ENCODE results near the gene NBPF11. TPM values are rescaled to one million over a fixed set of nuclear protein-coding genes. Genes with fewer than 3 reads are reported as not detected.
"Not testable (repeated sequence)": the region's sequence is repeated elsewhere in the genome, so short reads cannot be mapped to it uniquely, and the experiment has no call there.

NBPF11 gene, protein sequence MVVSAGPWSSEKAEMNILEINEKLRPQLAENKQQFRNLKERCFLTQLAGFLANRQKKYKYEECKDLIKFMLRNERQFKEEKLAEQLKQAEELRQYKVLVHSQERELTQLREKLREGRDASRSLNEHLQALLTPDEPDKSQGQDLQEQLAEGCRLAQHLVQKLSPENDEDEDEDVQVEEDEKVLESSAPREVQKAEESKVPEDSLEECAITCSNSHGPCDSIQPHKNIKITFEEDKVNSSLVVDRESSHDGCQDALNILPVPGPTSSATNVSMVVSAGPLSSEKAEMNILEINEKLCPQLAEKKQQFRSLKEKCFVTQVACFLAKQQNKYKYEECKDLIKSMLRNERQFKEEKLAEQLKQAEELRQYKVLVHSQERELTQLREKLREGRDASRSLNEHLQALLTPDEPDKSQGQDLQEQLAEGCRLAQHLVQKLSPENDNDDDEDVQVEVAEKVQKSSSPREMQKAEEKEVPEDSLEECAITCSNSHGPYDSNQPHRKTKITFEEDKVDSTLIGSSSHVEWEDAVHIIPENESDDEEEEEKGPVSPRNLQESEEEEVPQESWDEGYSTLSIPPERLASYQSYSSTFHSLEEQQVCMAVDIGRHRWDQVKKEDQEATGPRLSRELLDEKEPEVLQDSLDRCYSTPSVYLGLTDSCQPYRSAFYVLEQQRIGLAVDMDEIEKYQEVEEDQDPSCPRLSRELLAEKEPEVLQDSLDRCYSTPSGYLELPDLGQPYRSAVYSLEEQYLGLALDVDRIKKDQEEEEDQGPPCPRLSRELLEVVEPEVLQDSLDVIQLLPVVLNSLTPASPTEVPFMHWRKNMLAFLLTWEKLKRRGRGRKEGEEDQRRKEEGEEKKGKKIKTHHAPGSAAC
- 9.4 TPM for polyA plus RNA-seq (2013, experiment 1 of 2; ENCODE audit: insufficient read length)
- polyA plus RNA-seq (2013, experiment 2 of 2; ENCODE audit: insufficient read length): 10.0 TPM

DNA sequence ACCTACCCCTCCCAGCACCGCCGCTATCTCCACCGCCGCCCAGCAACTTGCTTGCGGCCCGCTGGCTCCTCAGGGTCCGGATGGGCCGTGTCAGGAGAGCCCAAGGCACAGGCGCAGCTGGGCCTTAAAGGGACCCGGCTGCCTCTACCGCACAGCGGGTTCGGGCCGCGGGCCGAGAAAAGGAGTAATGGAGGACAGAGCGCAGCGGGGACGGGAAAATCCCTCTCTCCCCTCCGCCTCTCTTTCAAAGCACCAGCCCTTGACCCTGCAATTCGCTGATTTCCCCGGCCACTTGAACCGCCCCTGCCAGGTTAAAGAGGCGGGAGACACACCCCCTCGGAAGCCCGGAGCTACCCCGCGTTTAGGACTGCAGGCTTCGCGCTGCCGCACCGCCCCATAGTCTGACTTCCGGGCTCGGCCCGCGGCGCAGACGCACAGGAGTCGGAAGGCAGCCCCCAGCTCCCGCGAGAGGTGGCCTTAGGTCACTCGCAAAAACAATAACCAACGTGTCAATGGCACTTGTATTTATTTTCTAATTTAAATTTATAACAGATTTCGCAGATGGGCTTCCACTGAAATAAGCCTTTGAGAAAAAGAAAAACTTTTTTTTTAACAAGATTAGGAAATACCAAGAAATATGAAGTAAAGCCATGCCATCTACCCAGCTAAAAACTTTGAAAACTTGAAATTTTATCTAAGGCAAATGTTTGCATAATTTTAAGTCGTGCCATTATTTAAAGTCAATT, at the start of gene NBPF11:
TSS of gene NBPF11 (minus strand) at position 371 of the 746 bp plus-strand sequence. CDS start 25,278 bp downstream, outside the sequence.
- DNase-seq: peak; percentile 84

- DNase-seq: not testable (repeated sequence)
Measured at GRCh38 chr1:148197396-148197795, 45.3 kb upstream of the NBPF11 start.

- not testable (repeated sequence) for DNase-seq
Measured at GRCh38 chr1:148196949-148197348, 44.9 kb upstream of the NBPF11 start.

- not testable (repeated sequence) for DNase-seq
Measured at GRCh38 chr1:148195115-148195514, 43.0 kb upstream of the NBPF11 start.

GRCh38 chr1:148188768-148189167, 36.7 kb upstream of the NBPF11 start:
- DNase-seq: not testable (repeated sequence)

GRCh38 chr1:148178682-148179081, 26.6 kb upstream of the NBPF11 start:
- DNase-seq: not testable (repeated sequence)

DNA sequence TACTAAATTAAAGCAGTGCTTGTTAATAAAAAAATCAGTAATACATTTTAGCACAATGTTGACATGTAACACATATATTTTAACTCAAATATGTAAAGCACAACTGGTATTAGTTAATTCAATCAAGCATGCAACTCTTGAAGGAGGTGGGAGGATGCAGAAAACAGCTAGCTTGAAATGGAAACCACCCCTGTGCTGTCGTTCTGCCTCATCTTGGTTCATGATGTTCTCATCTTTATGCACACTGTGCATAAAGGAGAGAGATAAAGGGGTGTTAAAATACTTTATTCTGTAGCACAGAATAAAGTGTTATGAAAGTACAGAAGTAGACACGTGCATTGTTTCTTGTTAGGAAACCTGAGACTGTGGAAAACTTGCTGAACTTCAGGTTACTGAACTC, 23.3 kb upstream of the NBPF11 start:
- not testable (repeated sequence) for DNase-seq

DNA sequence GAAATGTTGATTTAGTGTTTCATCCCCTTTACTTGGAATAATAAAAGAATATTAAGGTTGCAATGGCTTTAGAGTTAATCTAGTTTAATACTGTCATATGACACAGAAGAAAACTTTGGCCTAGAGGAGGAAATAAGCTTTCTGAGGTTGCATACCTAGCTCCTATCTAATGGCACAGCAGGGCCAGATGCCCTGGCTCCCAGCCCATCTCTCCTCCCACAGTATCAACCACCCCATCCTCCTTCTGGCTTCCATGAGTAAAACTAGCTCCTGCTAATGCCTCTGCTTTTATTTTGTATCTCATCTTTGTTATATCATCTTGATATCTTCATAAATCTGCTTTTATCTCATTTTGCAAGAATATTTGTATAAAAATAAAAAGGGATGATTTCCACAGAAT, 19.9 kb upstream of the NBPF11 start:
- not testable (repeated sequence) for DNase-seq

DNA sequence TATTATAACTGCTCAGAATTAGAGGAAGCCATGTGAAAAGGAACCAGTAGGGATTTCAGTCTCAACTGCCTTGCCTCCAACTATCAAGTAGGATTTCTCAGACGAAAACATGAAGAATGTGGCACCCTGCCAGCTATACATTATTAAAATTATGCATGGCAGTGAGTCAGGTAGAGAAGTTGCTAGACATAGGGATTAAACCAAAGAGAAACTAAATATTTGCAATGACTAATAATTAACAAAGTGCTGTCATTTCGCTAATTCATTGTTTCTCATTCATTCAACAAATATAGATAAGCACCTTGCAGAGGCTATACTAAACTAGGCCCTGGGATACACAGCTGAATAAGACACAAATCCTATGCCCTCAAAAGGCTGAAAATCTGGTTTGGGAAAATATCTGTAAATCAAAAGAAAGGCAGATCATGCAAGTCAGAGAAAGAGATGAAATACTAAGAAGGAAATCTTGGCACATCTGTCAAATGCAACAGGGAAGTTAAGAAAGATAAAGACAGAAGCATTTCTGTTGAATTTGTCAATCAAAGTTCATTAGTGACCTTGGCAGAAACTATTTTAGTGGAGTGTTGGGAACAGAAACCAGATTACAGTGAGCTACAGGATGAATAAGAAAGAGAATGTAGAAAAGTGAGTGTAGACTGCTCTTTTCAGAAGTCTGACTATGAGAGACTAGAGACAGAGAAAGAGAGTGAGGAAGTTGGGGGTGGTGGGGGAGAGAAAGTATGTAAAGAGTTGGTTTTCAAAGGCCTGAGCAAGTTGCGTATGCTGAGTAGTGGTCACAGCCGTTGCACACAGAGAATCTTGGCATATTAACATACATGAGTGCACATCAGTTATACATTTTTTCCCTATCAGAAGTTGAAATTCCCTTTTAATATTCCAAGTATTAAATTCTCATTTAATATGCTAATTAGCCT, 14.7 kb upstream of the NBPF11 start:
- DNase-seq: peak; percentile 23

GRCh38 chr1:148162363-148162762, 10.3 kb upstream of the NBPF11 start:
- DNase-seq: no peak

GRCh38 chr1:148161053-148161901, 9.2 kb upstream of the NBPF11 start:
- DNase-seq: no peak

GRCh38 chr1:148160343-148161052, 8.4 kb upstream of the NBPF11 start:
- no peak for DNase-seq

DNA sequence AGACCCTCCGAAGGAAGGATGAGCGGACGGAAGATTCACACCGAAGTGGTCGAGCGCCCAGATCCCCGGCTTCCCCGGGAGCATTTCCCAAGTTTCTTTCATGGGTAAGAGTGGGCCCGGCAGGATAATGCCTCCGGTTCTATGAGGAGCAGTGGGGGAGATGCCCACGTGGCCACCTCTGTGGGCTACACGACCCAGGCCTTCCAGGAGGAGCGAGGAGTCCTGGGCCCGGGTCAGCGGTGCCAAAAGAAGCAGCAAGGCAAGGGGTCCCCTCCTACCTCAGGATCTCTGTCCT, 7.9 kb upstream of the NBPF11 start:
- DNase-seq: no peak

DNA sequence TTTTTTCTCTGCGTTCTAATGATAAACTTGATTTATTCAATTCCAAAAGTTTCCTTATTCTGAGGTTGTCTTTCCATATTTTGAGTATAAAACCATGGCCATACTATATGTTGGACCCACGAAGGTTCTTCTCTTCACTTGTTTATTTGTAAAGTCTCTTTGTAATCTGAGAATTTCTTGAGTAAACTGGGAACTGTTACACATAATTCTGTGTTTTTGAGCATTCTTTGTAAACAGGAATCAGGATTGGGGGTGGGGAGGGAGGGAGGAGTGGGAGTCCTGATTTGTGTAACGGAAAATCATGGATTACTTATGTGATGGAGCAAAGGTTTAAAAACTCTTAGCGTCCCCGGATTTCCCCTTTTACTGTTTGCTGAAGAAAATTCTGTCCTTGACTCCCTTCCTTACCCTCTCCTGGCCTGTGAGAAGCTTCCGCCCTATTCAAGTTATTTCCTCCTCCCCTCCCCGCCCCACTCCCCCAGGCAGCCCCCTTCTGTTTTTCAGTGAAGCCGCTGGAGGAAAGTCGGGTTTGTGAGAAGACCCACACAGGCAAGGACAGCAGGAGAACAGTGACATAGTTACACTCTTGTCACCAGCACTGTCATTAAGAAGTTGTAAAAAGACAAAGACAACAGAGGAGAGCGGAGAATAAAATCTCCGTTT, 6.4 kb upstream of the NBPF11 start:
- no peak for DNase-seq

- not testable (repeated sequence) for DNase-seq
Measured at GRCh38 chr1:148157803-148158202, 5.7 kb upstream of the NBPF11 start.

- DNase-seq: not testable (repeated sequence)
Measured at GRCh38 chr1:148155494-148156275, 3.6 kb upstream of the NBPF11 start.

- not testable (repeated sequence) for DNase-seq
Measured at GRCh38 chr1:148152795-148153194, 714 bp upstream of the NBPF11 start.

DNA sequence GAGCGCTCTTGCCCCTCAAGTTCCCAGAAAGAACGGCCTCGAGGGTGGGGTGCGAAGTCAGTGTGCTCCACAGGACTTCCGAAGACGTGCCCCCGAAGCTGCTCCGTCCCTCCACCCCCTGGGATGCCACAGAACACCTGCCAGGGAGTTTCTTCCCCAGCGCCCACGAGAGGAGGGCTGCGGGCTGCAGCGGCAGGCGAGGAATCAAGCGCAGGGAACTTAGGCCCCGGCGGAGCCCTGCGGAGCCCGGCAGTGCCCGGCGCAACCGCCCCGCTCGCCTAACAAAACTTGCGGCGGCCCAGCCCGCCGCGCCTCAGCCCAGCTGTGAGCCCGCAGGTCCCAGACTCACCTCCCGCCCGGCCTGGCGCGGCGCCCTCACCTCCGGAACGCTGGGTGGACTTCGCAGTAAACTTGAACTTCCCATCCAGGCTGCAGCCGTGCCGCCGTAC, 686 bp downstream of the NBPF11 start:
- DNase-seq: peak; percentile 4
